ENCODE results near the gene RPAP3. TPM values are rescaled to one million over a fixed set of nuclear protein-coding genes. Genes with fewer than 3 reads are reported as not detected.

RPAP3 gene
- total and polyA plus RNA-seq, 7 experiments from 2014 or later: 28.5 to 51.3 (median 43.9) TPM

DNA sequence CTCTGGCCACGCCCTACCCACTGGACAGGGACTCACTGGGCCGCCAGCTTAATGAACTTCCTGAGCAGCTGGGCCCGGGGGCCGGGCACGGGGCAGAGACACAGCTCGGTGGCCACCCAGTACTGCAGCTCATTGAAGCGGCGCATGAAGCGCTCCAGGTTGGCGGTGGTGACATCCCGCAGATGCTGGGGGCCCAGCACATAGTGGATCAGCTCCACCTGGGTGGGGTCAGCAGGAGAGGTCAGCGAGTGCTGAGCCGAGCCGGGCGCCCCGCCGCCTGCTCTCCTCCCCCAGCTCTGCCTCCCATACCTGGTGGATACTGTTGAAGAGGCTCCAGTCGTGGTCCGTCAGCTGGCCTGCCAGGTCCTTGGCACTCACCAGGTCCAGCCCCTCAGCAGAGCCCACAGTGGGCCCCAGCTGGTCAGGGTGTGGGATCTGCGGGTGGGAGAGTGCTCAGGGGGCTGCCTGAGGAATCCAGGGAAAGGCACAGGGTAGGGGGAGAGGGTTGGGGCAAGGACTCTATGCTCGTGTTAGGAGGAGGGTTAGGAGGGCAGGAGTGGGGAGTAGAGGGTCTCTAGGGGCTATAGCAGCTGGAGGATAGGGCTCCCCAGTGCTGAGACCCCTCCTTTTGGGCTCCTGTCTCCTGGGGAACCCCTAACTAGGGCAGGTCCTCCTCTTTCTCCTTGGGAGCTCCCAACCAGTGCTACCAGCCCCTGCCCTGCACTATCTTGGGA lies 34.9 kb upstream of the RPAP3 start:
- Mint-ChIP-seq H3K27ac (peak overlapping the region in 8 of 9 donors; percentile 25 to 83 (median 56)), H3K4me3 (peak overlapping the region in 8 of 10 donors; percentile 7 to 62 (median 41)), H3K4me1 (peaks cover 10 to 44% (median 31%) of the 10 kb centered on the region in 7 donors), H3K36me3 (no peaks in the 10 kb centered on the region), H3K9me3 (peaks cover 0 to 4% (median 0%) of the 10 kb centered on the region in 11 donors), H3K27me3 (peaks cover 0 to 17% (median 0%) of the 10 kb centered on the region in 5 donors)
- ChIA-PET CTCF (interaction anchor here (0.8 to 10.3 kb wide), 22 partner anchors 9 to 706 kb away, joined by 3 to 346 read pairs (median 5); partner anchors contain the start of genes RAPGEF3 and SLC48A1), POLR2A (interaction anchor here (0.6 to 1.7 kb wide), 8 partner anchors 23 to 101 kb away, joined by 3 to 4 read pairs (median 4); no protein-coding TSS in a partner anchor)
- Histone ChIP-seq H3K4me3 (ENCODE audit: low read length) (no peak overlapping the region), H3K27me3 (ENCODE audit: control insufficient read depth in 2 of 2, insufficient read depth in 2 of 2, low read length in 2 of 2) (no peaks in the 10 kb centered on the region), H3K27ac (ENCODE audit: low read depth, low read length) (no peak overlapping the region), H3K9me3 (ENCODE audit: control insufficient read depth in 2 of 3, low read length in 3 of 3) (no peaks in the 10 kb centered on the region), H3K4me1 (ENCODE audit: control insufficient read depth in 2 of 2, insufficient read depth in 2 of 2, low read length in 2 of 2) (peaks cover 13 to 14% of the 10 kb centered on the region in 2 donors), H3K36me3 (ENCODE audit: control insufficient read depth in 2 of 3, insufficient read depth in 3 of 3, low read length in 3 of 3) (no peaks in the 10 kb centered on the region)
- DNase-seq: no peak
- ATAC-seq: no peak
- intact Hi-C loops (cut with micrococcal nuclease): no loop called here

DNA sequence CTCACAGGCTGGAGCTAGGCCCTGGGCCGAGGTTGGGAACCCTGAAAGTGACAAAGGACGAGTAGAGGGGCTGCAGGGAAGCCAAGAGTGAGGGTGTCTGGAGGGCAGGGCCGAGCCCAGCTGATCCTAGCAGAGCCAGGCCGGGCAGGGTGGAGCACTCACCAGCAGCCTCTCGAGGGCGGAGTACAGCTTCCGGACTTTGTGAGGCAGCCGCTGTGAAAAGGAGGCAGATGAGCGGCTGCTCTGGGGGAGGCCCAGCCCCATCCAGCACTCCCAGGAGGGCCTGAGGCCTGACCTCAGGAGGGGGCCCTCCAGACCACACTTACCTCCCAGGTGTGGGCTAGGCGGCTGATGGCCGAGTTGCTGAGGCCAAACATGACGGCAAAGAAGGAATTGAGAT lies 34.1 kb upstream of the RPAP3 start:
- intact Hi-C loops (cut with micrococcal nuclease): no loop called here
- CTCF ChIA-PET: interaction anchor here (0.8 to 10.3 kb wide), 9 partner anchors 8 to 706 kb away, joined by 3 to 346 read pairs (median 41); partner anchors contain the start of genes RAPGEF3 and SLC48A1

DNA sequence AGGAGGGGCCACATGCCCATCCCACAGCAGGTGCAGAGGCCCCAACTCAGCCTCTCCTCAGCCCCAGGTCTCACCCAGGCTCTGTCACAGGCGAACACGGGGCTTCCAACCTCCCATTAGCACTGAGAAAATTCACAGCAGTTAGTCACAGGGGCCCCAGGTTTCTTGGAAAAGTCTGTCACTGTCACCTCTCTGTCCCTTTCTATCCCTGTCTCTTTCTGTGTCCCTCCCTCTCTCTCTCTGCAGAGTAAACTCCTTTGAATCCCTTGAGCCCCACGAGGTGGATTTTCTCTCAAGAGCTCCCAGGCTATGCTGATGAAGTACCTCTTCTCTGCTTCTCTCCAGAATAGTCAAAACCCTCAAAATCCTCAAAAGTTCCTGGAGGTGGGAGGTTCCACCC lies 33.5 kb upstream of the RPAP3 start:
- Histone ChIP-seq H3K4me3 (ENCODE audit: low read length) (no peak overlapping the region), H3K27ac (ENCODE audit: low read depth, low read length) (no peak overlapping the region), H3K4me1 (ENCODE audit: control insufficient read depth in 2 of 2, insufficient read depth in 2 of 2, low read length in 2 of 2) (peaks cover 13 to 14% of the 10 kb centered on the region in 2 donors), H3K36me3 (ENCODE audit: control insufficient read depth in 2 of 3, insufficient read depth in 3 of 3, low read length in 3 of 3) (no peaks in the 10 kb centered on the region), H3K27me3 (ENCODE audit: control insufficient read depth in 2 of 2, insufficient read depth in 2 of 2, low read length in 2 of 2) (no peaks in the 10 kb centered on the region), H3K9me3 (ENCODE audit: control insufficient read depth in 2 of 3, low read length in 3 of 3) (no peaks in the 10 kb centered on the region)
- intact Hi-C loops (cut with micrococcal nuclease): no loop called here
- Mint-ChIP-seq H3K9me3 (no peaks in the 10 kb centered on the region), H3K27ac (peak overlapping the region in 5 of 9 donors; percentile 16 to 85 (median 62)), H3K4me1 (peaks cover 10 to 38% (median 31%) of the 10 kb centered on the region in 7 donors), H3K36me3 (no peaks in the 10 kb centered on the region), H3K27me3 (peaks cover 0 to 5% (median 0%) of the 10 kb centered on the region in 5 donors), H3K4me3 (peak overlapping the region in 1 of 10 donors; percentile 25)
- ATAC-seq (no peak), DNase-seq (no peak)
- ChIA-PET CTCF (interaction anchor here (0.7 to 10.3 kb wide), 3 partner anchors 35 to 708 kb away, joined by 3 to 346 read pairs (median 330); partner anchors contain the start of gene SLC48A1), POLR2A (no interaction called here)

More for the DNA sequence above, 34.1 kb upstream of the RPAP3 start:
- Mint-ChIP-seq H3K27ac (peak overlapping the region in 3 of 9 donors; percentile 63 to 85 (median 72)), H3K27me3 (peaks cover 0 to 9% (median 0%) of the 10 kb centered on the region in 5 donors), H3K4me3 (no peak overlapping the region), H3K4me1 (peaks cover 10 to 44% (median 31%) of the 10 kb centered on the region in 7 donors), H3K9me3 (peaks cover 0 to 4% (median 0%) of the 10 kb centered on the region in 11 donors), H3K36me3 (no peaks in the 10 kb centered on the region)
- DNase-seq (no peak), ATAC-seq (no peak)
- POLR2A ChIA-PET: interaction anchor here (0.6 to 1.7 kb wide), 3 partner anchors 54 to 102 kb away, joined by 3 to 4 read pairs (median 4); no protein-coding TSS in a partner anchor
- Histone ChIP-seq H3K36me3 (ENCODE audit: control insufficient read depth in 2 of 3, insufficient read depth in 3 of 3, low read length in 3 of 3) (no peaks in the 10 kb centered on the region), H3K27me3 (ENCODE audit: control insufficient read depth in 2 of 2, insufficient read depth in 2 of 2, low read length in 2 of 2) (no peaks in the 10 kb centered on the region), H3K27ac (ENCODE audit: low read depth, low read length) (no peak overlapping the region), H3K9me3 (ENCODE audit: control insufficient read depth in 2 of 3, low read length in 3 of 3) (no peaks in the 10 kb centered on the region), H3K4me1 (ENCODE audit: control insufficient read depth in 2 of 2, insufficient read depth in 2 of 2, low read length in 2 of 2) (peaks cover 13 to 14% of the 10 kb centered on the region in 2 donors), H3K4me3 (ENCODE audit: low read length) (no peak overlapping the region)

DNA sequence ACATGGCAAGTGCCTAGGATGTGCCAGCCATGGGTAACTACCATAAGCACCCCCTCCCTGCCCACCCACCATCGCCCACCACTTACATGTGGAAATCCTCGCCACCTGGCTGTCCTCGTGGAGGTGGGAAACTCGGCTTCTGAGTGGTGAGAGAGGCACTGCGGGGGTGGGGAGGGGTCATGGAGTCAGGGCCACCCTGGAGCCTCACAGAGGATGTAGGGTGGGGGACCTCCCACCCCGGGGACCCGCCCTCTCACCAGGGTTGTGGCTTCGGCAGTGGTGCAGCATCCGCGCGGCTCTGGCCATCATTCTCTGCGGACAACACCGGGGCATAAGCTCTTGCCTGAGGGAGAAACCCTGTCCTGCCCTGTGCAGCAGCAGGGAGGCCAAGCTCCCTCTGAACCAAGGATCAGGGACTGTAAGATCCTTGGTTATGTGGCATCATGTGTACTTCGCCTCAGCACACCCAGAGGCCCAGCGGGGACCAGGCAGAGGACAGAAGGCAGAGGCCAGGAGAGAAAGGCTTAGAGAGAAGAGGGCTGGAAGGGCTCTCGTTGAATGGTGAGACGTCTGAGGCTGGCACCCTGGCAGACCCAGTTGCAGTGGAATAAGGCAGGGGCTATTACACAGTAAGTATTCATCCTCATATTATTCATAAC lies 32.2 kb upstream of the RPAP3 start:
- DNase-seq: no peak

DNA sequence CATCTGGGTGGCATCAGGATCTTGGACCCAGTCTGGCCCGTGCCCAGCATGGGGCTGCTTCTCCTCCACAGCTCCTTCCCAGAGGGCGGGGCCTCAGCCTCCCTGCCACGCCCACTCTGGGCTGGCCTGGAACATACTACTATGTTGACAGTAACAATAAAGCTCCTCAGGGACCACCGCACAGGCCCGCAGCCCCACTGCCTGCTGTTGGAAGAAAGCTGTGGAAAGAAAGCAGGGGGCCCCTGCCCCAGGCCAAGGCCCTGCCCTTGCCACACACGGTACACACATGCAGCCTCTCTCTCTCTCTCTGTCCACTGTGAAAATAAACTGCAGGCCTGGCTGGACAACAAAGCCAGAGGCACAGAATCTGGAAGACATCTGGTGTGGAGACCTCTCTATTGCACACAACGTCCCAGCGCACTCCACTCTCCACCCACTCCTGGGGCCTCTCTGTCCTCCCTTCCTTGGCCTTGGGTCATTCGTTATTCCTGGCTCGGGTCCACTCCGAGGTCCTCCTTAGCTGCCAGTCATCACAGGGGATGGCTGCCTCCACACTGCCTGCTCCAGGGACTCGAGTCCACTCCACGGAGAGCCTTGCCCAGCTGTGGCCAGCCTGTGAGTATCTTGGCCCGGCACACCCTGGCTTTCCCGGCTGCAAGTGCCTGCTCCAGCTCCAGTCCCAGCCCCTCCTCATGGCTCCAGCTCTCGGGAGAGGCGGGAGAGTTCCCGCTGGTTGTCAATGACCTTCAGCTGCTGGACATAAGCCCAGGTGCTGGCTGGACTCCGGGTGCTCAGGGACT lies 31.2 kb upstream of the RPAP3 start:
- no peak overlapping the region for H3K4me3 Mint-ChIP-seq

More for the DNA sequence above, 32.2 kb upstream of the RPAP3 start:
- POLR2A ChIA-PET: interaction anchor here (0.6 kb wide), 1 partner anchor 368 kb away, joined by 3 read pairs; the partner anchor contains the start of gene SENP1
- Mint-ChIP-seq H3K27ac (peak overlapping the region in 1 of 9 donors; percentile 16), H3K4me3 (no peak overlapping the region), H3K36me3 (no peaks in the 10 kb centered on the region), H3K9me3 (no peaks in the 10 kb centered on the region), H3K27me3 (peaks cover 0 to under 1% (median 0%) of the 10 kb centered on the region in 5 donors), H3K4me1 (peaks cover 10 to 38% (median 26%) of the 10 kb centered on the region in 7 donors)
- Histone ChIP-seq H3K27me3 (ENCODE audit: control insufficient read depth in 2 of 2, insufficient read depth in 2 of 2, low read length in 2 of 2) (no peaks in the 10 kb centered on the region), H3K9me3 (ENCODE audit: control insufficient read depth in 2 of 3, low read length in 3 of 3) (no peaks in the 10 kb centered on the region), H3K27ac (ENCODE audit: low read depth, low read length) (no peak overlapping the region), H3K36me3 (ENCODE audit: control insufficient read depth in 2 of 3, insufficient read depth in 3 of 3, low read length in 3 of 3) (no peaks in the 10 kb centered on the region), H3K4me1 (ENCODE audit: control insufficient read depth in 2 of 2, insufficient read depth in 2 of 2, low read length in 2 of 2) (peaks cover 13 to 14% of the 10 kb centered on the region in 2 donors), H3K4me3 (ENCODE audit: low read length) (no peak overlapping the region)
- CTCF ChIA-PET: interaction anchor here (0.5 kb wide), 1 partner anchor 18 kb away, joined by 3 read pairs; no protein-coding TSS in a partner anchor
- intact Hi-C loops (cut with micrococcal nuclease): no loop called here
- ATAC-seq: no peak

More for the DNA sequence above, 31.2 kb upstream of the RPAP3 start:
- no peaks in the 10 kb centered on the region for H3K36me3 ChIP-seq (ENCODE audit: control insufficient read depth in 2 of 3, insufficient read depth in 3 of 3, low read length in 3 of 3)
- no peak overlapping the region for H3K27ac ChIP-seq (ENCODE audit: low read depth, low read length)
- intact Hi-C loops (cut with micrococcal nuclease): no loop called here
- Mint-ChIP-seq H3K27me3 (no peaks in the 10 kb centered on the region), H3K9me3 (no peaks in the 10 kb centered on the region), H3K4me1 (peaks cover 6 to 33% (median 20%) of the 10 kb centered on the region in 7 donors), H3K36me3 (no peaks in the 10 kb centered on the region), H3K27ac (no peak overlapping the region)
- peaks cover 10 to 13% of the 10 kb centered on the region in 2 donors for H3K4me1 ChIP-seq (ENCODE audit: control insufficient read depth in 2 of 2, insufficient read depth in 2 of 2, low read length in 2 of 2)
- no peak overlapping the region for H3K4me3 ChIP-seq (ENCODE audit: low read length)
- DNase-seq (no peak), ATAC-seq (no peak)
- CTCF ChIA-PET: interaction anchor here (1.1 to 1.3 kb wide), 2 partner anchors 23 to 38 kb away, joined by 3 to 5 read pairs; no protein-coding TSS in a partner anchor
- no peaks in the 10 kb centered on the region for H3K27me3 ChIP-seq (ENCODE audit: control insufficient read depth in 2 of 2, insufficient read depth in 2 of 2, low read length in 2 of 2)
- H3K9me3 ChIP-seq (ENCODE audit: control insufficient read depth in 2 of 3, low read length in 3 of 3): no peaks in the 10 kb centered on the region
- POLR2A ChIA-PET: interaction anchor here (1.1 kb wide), 1 partner anchor 11 kb away, joined by 3 read pairs; no protein-coding TSS in a partner anchor

Measured in naive thymus-derived CD4-positive, alpha-beta T cell (primary cell).